Neuronal stem cell (in vitro differentiated cells): ENCODE data around the gene EMC10.

Experiments
- DNase-seq: peaks from one replicate; pipeline ENCODE4 v3.0.0-alpha.2; 2013; ENCODE audit warnings: low spot score
- H2AFZ ChIP-seq: one replicate; pipeline ENCODE4 v1.6.1; 2013; ENCODE audit warnings: mild to moderate bottlenecking, low read length, inconsistent platforms
- H2AK5ac ChIP-seq: 2 replicates; pipeline ENCODE4 v1.6.1; 2013; ENCODE audit warnings: low read depth, mild to moderate bottlenecking, inconsistent platforms, low read length, moderate library complexity, mixed read lengths
- H2BK120ac ChIP-seq: 2 replicates; pipeline ENCODE4 v1.6.1; 2013; ENCODE audit warnings: low read depth, mild to moderate bottlenecking, inconsistent platforms, low read length, moderate library complexity, mixed read lengths
- H2BK12ac ChIP-seq: one replicate; pipeline ENCODE4 v1.6.1; 2013; ENCODE audit warnings: low read length, inconsistent platforms
- H2BK15ac ChIP-seq: 2 replicates; pipeline ENCODE4 v1.6.1; 2013; ENCODE audit warnings: mild to moderate bottlenecking, low read length, inconsistent platforms, mixed read lengths
- H2BK5ac ChIP-seq: one replicate; pipeline ENCODE4 v1.6.1; 2013; ENCODE audit warnings: inconsistent platforms, mild to moderate bottlenecking, low read length, moderate library complexity
- H3K14ac ChIP-seq: one replicate; pipeline ENCODE4 v1.6.1; 2013; ENCODE audit warnings: low read length, inconsistent platforms
- H3K18ac ChIP-seq: 2 replicates; pipeline ENCODE4 v1.6.1; 2013; ENCODE audit warnings: low read length, inconsistent platforms
- H3K23ac ChIP-seq: 2 replicates; pipeline ENCODE4 v1.6.1; 2013; ENCODE audit warnings: low read depth, mild to moderate bottlenecking, mixed read lengths, low read length, inconsistent platforms; ENCODE audit not compliant: poor library complexity
- H3K27ac ChIP-seq: replicated peaks from 3 replicates; pipeline ENCODE4 v1.5.1; 2013; ENCODE audit warnings: low read length, inconsistent platforms
- H3K27me3 ChIP-seq, 3 experiments: 2 replicates each; pipeline ENCODE4 v1.6.1; 2013; ENCODE audit warnings: low read length in 3 of 3, mild to moderate bottlenecking in 2 of 3, inconsistent platforms in 1 of 3, low read depth in 1 of 3, mixed read lengths in 1 of 3, moderate library complexity in 1 of 3; ENCODE audit not compliant: control insufficient read depth in 3 of 3, insufficient read depth in 3 of 3
- H3K36me3 ChIP-seq, 2 donors: replicated peaks in 1 of 2; 2 replicates each; pipeline ENCODE4 v1.6.1; 2013; ENCODE audit warnings: low read length in 2 of 2; ENCODE audit not compliant: control insufficient read depth in 2 of 2, insufficient read depth in 2 of 2
- H3K4ac ChIP-seq: 2 replicates; pipeline ENCODE4 v1.6.1; 2013; ENCODE audit warnings: inconsistent platforms, mild to moderate bottlenecking, low read length, moderate library complexity
- H3K4me1 ChIP-seq, 2 donors: 1 replicate in 1 of 2; 2 replicates in 1 of 2; pipeline ENCODE4 v1.6.1; 2013; ENCODE audit warnings: low read length in 2 of 2, low read depth in 1 of 2; ENCODE audit not compliant: control insufficient read depth in 2 of 2, insufficient read depth in 1 of 2
- H3K4me2 ChIP-seq: one replicate; pipeline ENCODE4 v1.6.1; 2013; ENCODE audit warnings: mild to moderate bottlenecking, low read length, inconsistent platforms; ENCODE audit not compliant: insufficient read depth, poor library complexity, severe bottlenecking
- H3K4me3 ChIP-seq, 2 donors: 2 replicates each; pipeline ENCODE4 v1.5.1; 2013; ENCODE audit warnings: low read length in 2 of 2, mild to moderate bottlenecking in 2 of 2, inconsistent platforms in 1 of 2, moderate library complexity in 1 of 2
- H3K79me1 ChIP-seq: one replicate; pipeline ENCODE4 v1.6.1; 2013; ENCODE audit warnings: low read depth, mild to moderate bottlenecking, inconsistent platforms, low read length, moderate library complexity
- H3K9ac ChIP-seq: one replicate; pipeline ENCODE4 v1.6.1; 2013; ENCODE audit warnings: mild to moderate bottlenecking, low read depth, low read length, inconsistent platforms; ENCODE audit not compliant: poor library complexity
- H3K9me3 ChIP-seq, 2 donors: replicated peaks in 1 of 2; 2 replicates each; pipeline versions ENCODE3 to v1.6.1; 2013; ENCODE audit warnings: low read length in 2 of 2, mild to moderate bottlenecking in 2 of 2, inconsistent platforms in 1 of 2, low read depth in 1 of 2, mixed read lengths in 1 of 2, moderate library complexity in 1 of 2; ENCODE audit not compliant: control insufficient read depth in 2 of 2, insufficient read depth in 1 of 2
- H4K8ac ChIP-seq: one replicate; pipeline ENCODE4 v1.6.1; 2013; ENCODE audit warnings: low read depth, mild to moderate bottlenecking, inconsistent platforms, low read length, moderate library complexity
- H4K91ac ChIP-seq: one replicate; pipeline ENCODE4 v1.6.1; 2013; ENCODE audit warnings: low read length, low read depth, mild to moderate bottlenecking, inconsistent platforms; ENCODE audit not compliant: poor library complexity
- WGBS, 2 donors: extraction: QIAGEN DNeasy Blood & Tissue Kit; methylation state at CpG; one replicate each; pipeline ENCODE4 v1.1.7; 2013; ENCODE audit warnings: missing lambda C conversion rate in 2 of 2, mixed read lengths in 1 of 2; ENCODE audit not compliant: insufficient read length in 2 of 2, insufficient replicate concordance in 1 of 2; ENCODE audit errors: extremely low coverage in 2 of 2; 5-methylcytosine and 5-hydroxymethylcytosine counted together

EMC10 gene

GRCh38 chr19:50514346-50515167 is 38.2 kb downstream of the EMC10 start:
- no peak overlapping the region for H3K4me3 ChIP-seq
- no CpG with 5 or more reads among the region's 38 CpGs for WGBS, 2 donors
- peaks cover 26 to 37% of the 10 kb centered on the region in 2 donors for H3K4me1 ChIP-seq

GRCh38 chr19:50515168-50515561 is 38.9 kb downstream of the EMC10 start:
- peak overlapping the region; percentile 24 for H2BK5ac ChIP-seq

More at GRCh38 chr19:50514346-50515167, 38.2 kb downstream of the EMC10 start:
- peak overlapping the region; percentile 58 for H2BK12ac ChIP-seq
- no peaks in the 10 kb centered on the region for H3K27me3 ChIP-seq
- no peak overlapping the region for H2BK15ac ChIP-seq
- H3K79me1 ChIP-seq, result peaks cover 15% of the 10 kb centered on the region
- peaks cover 0 to 9% of the 10 kb centered on the region in 2 donors for H3K9me3 ChIP-seq
- DNase-seq, result no peak
- peak overlapping the region; percentile 75 for H3K14ac ChIP-seq
- peak overlapping the region; percentile 61 for H2BK120ac ChIP-seq
- no peak overlapping the region for H4K91ac ChIP-seq
- peak overlapping the region; percentile 66 for H2BK5ac ChIP-seq
- peak overlapping the region; percentile 94 for H2AK5ac ChIP-seq
- H3K4me2 ChIP-seq, result no peak overlapping the region
- peak overlapping the region; percentile 94 for H3K18ac ChIP-seq
- H4K8ac ChIP-seq, result peak overlapping the region; percentile 48
- peak overlapping the region; percentile 85 for H3K23ac ChIP-seq
- H3K27ac ChIP-seq, result peak overlapping the region; percentile 10
- peak overlapping the region; percentile 70 for H3K9ac ChIP-seq
- H2AFZ ChIP-seq, result no peak overlapping the region
- H3K36me3 ChIP-seq, result peaks cover 23 to 37% of the 10 kb centered on the region in 2 donors
- no peak overlapping the region for H3K4ac ChIP-seq

GRCh38 chr19:50516456-50516855 is 40.1 kb downstream of the EMC10 start:
- Histone ChIP-seq H3K14ac (no peak overlapping the region), H2BK5ac (no peak overlapping the region), H3K27ac (no peak overlapping the region), H3K4me1 (peaks cover 18 to 29% of the 10 kb centered on the region in 2 donors), H4K8ac (no peak overlapping the region), H3K18ac (no peak overlapping the region), H2BK15ac (no peak overlapping the region), H3K27me3 (no peaks in the 10 kb centered on the region), H3K9me3 (peaks cover 0 to 9% of the 10 kb centered on the region in 2 donors), H3K4me3 (no peak overlapping the region), H4K91ac (no peak overlapping the region), H2AK5ac (no peak overlapping the region), H3K4ac (no peak overlapping the region), H3K79me1 (peaks cover 15% of the 10 kb centered on the region), H3K9ac (no peak overlapping the region), H2AFZ (no peak overlapping the region), H2BK12ac (no peak overlapping the region), H2BK120ac (no peak overlapping the region), H3K4me2 (no peak overlapping the region), H3K36me3 (peaks cover 27 to 40% of the 10 kb centered on the region in 2 donors), H3K23ac (no peak overlapping the region)
- WGBS, 2 donors, result no CpG with 5 or more reads among the region's 12 CpGs
- DNase-seq, result no peak

More at GRCh38 chr19:50515168-50515561, 38.9 kb downstream of the EMC10 start:
- H3K23ac ChIP-seq, result peak overlapping the region; percentile 65
- DNase-seq, result no peak
- H3K4me1 ChIP-seq, result peaks cover 23 to 33% of the 10 kb centered on the region in 2 donors
- peak overlapping the region; percentile 21 for H3K14ac ChIP-seq
- H3K4me3 ChIP-seq, result no peak overlapping the region
- no peak overlapping the region for H3K4ac ChIP-seq
- H3K27me3 ChIP-seq, result no peaks in the 10 kb centered on the region
- no peak overlapping the region for H2AK5ac ChIP-seq
- H3K36me3 ChIP-seq, result peaks cover 25 to 40% of the 10 kb centered on the region in 2 donors
- H3K9me3 ChIP-seq, result peaks cover 0 to 9% of the 10 kb centered on the region in 2 donors
- peak overlapping the region; percentile 71 for H3K18ac ChIP-seq
- H3K79me1 ChIP-seq, result peaks cover 15% of the 10 kb centered on the region
- peak overlapping the region; percentile 47 for H2BK120ac ChIP-seq
- H2BK15ac ChIP-seq, result no peak overlapping the region
- H2AFZ ChIP-seq, result no peak overlapping the region
- H3K9ac ChIP-seq, result peak overlapping the region; percentile 70
- H4K8ac ChIP-seq, result no peak overlapping the region
- H2BK12ac ChIP-seq, result no peak overlapping the region
- H3K27ac ChIP-seq, result no peak overlapping the region
- no CpG with 5 or more reads among the region's 11 CpGs for WGBS, 2 donors
- H3K4me2 ChIP-seq, result no peak overlapping the region
- H4K91ac ChIP-seq, result no peak overlapping the region

GRCh38 chr19:50516964-50517703 is 40.8 kb downstream of the EMC10 start:
- H3K4ac ChIP-seq, result no peak overlapping the region
- WGBS, 2 donors, result no CpG with 5 or more reads among the region's 53 CpGs

More at GRCh38 chr19:50516964-50517703, 40.8 kb downstream of the EMC10 start:
- peaks cover 0 to 9% of the 10 kb centered on the region in 2 donors for H3K9me3 ChIP-seq
- peak overlapping the region; percentile 50 for H3K9ac ChIP-seq
- H2BK15ac ChIP-seq, result no peak overlapping the region
- H2BK5ac ChIP-seq, result no peak overlapping the region
- H4K91ac ChIP-seq, result no peak overlapping the region
- H3K18ac ChIP-seq, result no peak overlapping the region
- H2AK5ac ChIP-seq, result no peak overlapping the region
- no peak overlapping the region for H3K4me3 ChIP-seq
- H3K27ac ChIP-seq, result no peak overlapping the region
- no peak overlapping the region for H2BK12ac ChIP-seq
- peaks cover 17 to 22% of the 10 kb centered on the region in 2 donors for H3K4me1 ChIP-seq
- H3K79me1 ChIP-seq, result peaks cover 17% of the 10 kb centered on the region
- no peak overlapping the region for H2AFZ ChIP-seq
- H3K27me3 ChIP-seq, result no peaks in the 10 kb centered on the region
- DNase-seq, result no peak
- no peak overlapping the region for H3K23ac ChIP-seq
- H3K4me2 ChIP-seq, result no peak overlapping the region
- H2BK120ac ChIP-seq, result no peak overlapping the region
- H3K36me3 ChIP-seq, result peaks cover 27 to 40% of the 10 kb centered on the region in 2 donors
- no peak overlapping the region for H4K8ac ChIP-seq
- H3K14ac ChIP-seq, result no peak overlapping the region
